OCI-LY1 (cell line): ENCODE results near the gene FOXN3.

Experiments
- H2AFZ ChIP-seq: fragments of 200-600 bp; sonication (generic), shearing (Covaris generic); 2 replicates; pipeline ENCODE4 v1.6.0; 2014; ENCODE audit warnings: antibody characterized with exemption, mild to moderate bottlenecking, low read length
- H3F3A ChIP-seq: fragments of 200-600 bp; sonication (generic), shearing (Covaris generic); 2 replicates; pipeline ENCODE4 v1.6.0; 2014; ENCODE audit warnings: mild to moderate bottlenecking, antibody characterized with exemption, low read length, moderate library complexity; ENCODE audit not compliant: insufficient read depth
- H3K27ac ChIP-seq: fragments of 200-600 bp; sonication (generic); 2 replicates; pipeline ENCODE4 v1.5.1; 2014; ENCODE audit warnings: low read length, mixed run types, mild to moderate bottlenecking, low read depth; ENCODE audit not compliant: poor library complexity, severe bottlenecking
- H3K27me3 ChIP-seq: fragments of 200-600 bp; sonication (generic); 2 replicates; pipeline ENCODE4 v1.6.0; 2014; ENCODE audit warnings: antibody characterized with exemption, mild to moderate bottlenecking, low read length, moderate library complexity; ENCODE audit not compliant: insufficient read depth
- H3K36me3 ChIP-seq: fragments of 200-600 bp; sonication (generic); 2 replicates; pipeline ENCODE4 v1.6.1; 2014; ENCODE audit warnings: mild to moderate bottlenecking, antibody characterized with exemption, low read length, moderate library complexity, mixed read lengths; ENCODE audit not compliant: insufficient read depth
- H3K4me1 ChIP-seq: fragments of 200-600 bp; sonication (generic); 2 replicates; pipeline ENCODE4 v1.5.1; 2014; ENCODE audit warnings: mild to moderate bottlenecking, low read length, moderate library complexity; ENCODE audit not compliant: insufficient read depth, severe bottlenecking
- H3K4me2 ChIP-seq: fragments of 200-600 bp; sonication (generic), shearing (Covaris generic); 2 replicates; pipeline ENCODE4 v1.6.1; 2014; ENCODE audit warnings: low read length
- H3K4me3 ChIP-seq: fragments of 200-600 bp; sonication (generic); 2 replicates; pipeline ENCODE4 v1.5.1; 2014; ENCODE audit warnings: low read length, low read depth, mild to moderate bottlenecking, mixed read lengths; ENCODE audit not compliant: poor library complexity, severe bottlenecking
- H3K79me2 ChIP-seq: fragments of 200-600 bp; shearing (Covaris generic); 2 replicates; pipeline ENCODE4 v1.6.1; 2016; ENCODE audit warnings: mixed run types, low read length, mixed read lengths; ENCODE audit not compliant: insufficient read depth
- H3K9ac ChIP-seq: fragments of 200-600 bp; sonication (generic), shearing (Covaris generic); 2 replicates; pipeline ENCODE4 v1.6.1; 2014; ENCODE audit warnings: mild to moderate bottlenecking, low read length, mixed read lengths
- H3K9me2 ChIP-seq: fragments of 200-600 bp; sonication (generic), shearing (Covaris generic); 2 replicates; pipeline ENCODE4 v1.6.1; 2014; ENCODE audit warnings: low read depth, mild to moderate bottlenecking, low read length, mixed read lengths
- H3K9me3 ChIP-seq: fragments of 200-600 bp; shearing (Covaris generic); 2 replicates; pipeline ENCODE4 v1.6.1; 2014; ENCODE audit warnings: low read length, mixed read lengths
- H4K20me1 ChIP-seq: fragments of 200-600 bp; sonication (generic), shearing (Covaris generic); 2 replicates; pipeline ENCODE4 v1.6.0; 2016; ENCODE audit warnings: mild to moderate bottlenecking, low read length; ENCODE audit not compliant: insufficient read depth
- EZH2 ChIP-seq: fragments of 200-600 bp; sonication (generic), shearing (Covaris generic); IDR thresholded peaks from 2 replicates; pipeline ENCODE4 v1.8.0; 2017; ENCODE audit warnings: borderline replicate concordance, mixed run types, mild to moderate bottlenecking, antibody characterized with exemption, low read length, moderate library complexity, mixed read lengths
- TF ChIP-seq, protein P1 (sequence below): fragments of 200-600 bp; sonication (generic), shearing (Covaris generic); IDR thresholded peaks from 2 replicates; pipeline ENCODE4 v1.5.1; 2017; ENCODE audit warnings: mild to moderate bottlenecking, antibody characterized with exemption, low read length, moderate library complexity, mixed read lengths

The FOXN3 gene

DNA sequence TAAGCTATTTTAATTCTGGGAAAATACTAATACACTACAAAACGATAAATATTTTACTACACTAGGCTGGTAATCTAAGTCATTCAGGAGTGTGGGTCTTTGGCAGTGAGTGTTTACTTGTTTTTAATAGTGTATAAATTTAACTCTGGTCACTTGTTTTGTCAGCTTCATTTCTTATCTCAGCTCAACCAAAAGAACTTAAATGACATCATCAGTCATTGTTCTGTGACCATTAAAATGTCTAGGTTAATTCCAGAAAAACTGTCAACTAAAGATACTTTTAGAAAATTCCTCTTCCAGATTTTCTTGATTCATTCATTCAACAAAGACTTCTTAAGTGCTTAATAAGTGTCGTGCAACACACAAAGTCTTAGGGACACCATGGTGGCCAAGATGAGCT lies 102.8 kb downstream of the FOXN3 start:
- no peak for TF ChIP-seq EZH2
- TF ChIP-seq, protein P1, sequence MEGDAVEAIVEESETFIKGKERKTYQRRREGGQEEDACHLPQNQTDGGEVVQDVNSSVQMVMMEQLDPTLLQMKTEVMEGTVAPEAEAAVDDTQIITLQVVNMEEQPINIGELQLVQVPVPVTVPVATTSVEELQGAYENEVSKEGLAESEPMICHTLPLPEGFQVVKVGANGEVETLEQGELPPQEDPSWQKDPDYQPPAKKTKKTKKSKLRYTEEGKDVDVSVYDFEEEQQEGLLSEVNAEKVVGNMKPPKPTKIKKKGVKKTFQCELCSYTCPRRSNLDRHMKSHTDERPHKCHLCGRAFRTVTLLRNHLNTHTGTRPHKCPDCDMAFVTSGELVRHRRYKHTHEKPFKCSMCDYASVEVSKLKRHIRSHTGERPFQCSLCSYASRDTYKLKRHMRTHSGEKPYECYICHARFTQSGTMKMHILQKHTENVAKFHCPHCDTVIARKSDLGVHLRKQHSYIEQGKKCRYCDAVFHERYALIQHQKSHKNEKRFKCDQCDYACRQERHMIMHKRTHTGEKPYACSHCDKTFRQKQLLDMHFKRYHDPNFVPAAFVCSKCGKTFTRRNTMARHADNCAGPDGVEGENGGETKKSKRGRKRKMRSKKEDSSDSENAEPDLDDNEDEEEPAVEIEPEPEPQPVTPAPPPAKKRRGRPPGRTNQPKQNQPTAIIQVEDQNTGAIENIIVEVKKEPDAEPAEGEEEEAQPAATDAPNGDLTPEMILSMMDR: no peak
- Histone ChIP-seq H3K9me2 (no peaks in the 10 kb centered on the region), H3K27me3 (no peaks in the 10 kb centered on the region), H3K4me1 (peaks cover 45% of the 10 kb centered on the region), H3F3A (no peaks in the 10 kb centered on the region), H3K27ac (no peak overlapping the region), H3K4me2 (no peak overlapping the region), H3K4me3 (no peak overlapping the region), H3K9me3 (no peaks in the 10 kb centered on the region), H4K20me1 (no peaks in the 10 kb centered on the region), H3K79me2 (0 out of 2 replicates have a peak, but pooled peaks cover 3% of the 10 kb centered on the region), H2AFZ (no peak overlapping the region), H3K9ac (no peak overlapping the region), H3K36me3 (0 out of 2 replicates have a peak, but pooled peaks cover 3% of the 10 kb centered on the region)

DNA sequence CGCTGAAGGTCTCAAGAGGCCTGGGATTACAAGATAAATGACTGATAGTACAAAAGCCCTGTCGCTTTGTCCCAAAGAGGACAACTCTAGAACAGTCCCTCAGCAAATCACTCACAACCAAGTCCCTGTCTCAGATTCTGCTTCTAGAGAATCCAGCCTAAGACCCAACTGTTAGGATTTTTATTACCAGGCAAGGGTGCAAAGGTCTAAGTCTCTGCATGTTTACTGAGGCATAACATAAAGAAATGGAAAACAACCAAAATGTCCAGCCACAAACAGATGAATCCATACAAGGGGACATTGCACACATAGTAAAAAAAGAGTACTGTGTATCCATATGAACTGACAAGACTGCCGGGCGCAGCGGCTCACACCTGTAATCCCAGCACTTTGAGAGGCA lies 104.1 kb downstream of the FOXN3 start:
- Histone ChIP-seq H2AFZ (no peak overlapping the region), H3K27ac (peak overlapping the region; percentile 10), H3K27me3 (no peaks in the 10 kb centered on the region), H3K36me3 (0 out of 2 replicates have a peak, but pooled peaks cover 3% of the 10 kb centered on the region), H3K9ac (no peak overlapping the region), H3K9me3 (no peaks in the 10 kb centered on the region), H3K79me2 (0 out of 2 replicates have a peak, but pooled peaks cover 3% of the 10 kb centered on the region), H3K9me2 (no peaks in the 10 kb centered on the region), H3K4me1 (peaks cover 49% of the 10 kb centered on the region), H3K4me3 (no peak overlapping the region), H4K20me1 (no peaks in the 10 kb centered on the region), H3F3A (no peaks in the 10 kb centered on the region), H3K4me2 (no peak overlapping the region)
- TF ChIP-seq, protein P1: no peak
- no peak for TF ChIP-seq EZH2

DNA sequence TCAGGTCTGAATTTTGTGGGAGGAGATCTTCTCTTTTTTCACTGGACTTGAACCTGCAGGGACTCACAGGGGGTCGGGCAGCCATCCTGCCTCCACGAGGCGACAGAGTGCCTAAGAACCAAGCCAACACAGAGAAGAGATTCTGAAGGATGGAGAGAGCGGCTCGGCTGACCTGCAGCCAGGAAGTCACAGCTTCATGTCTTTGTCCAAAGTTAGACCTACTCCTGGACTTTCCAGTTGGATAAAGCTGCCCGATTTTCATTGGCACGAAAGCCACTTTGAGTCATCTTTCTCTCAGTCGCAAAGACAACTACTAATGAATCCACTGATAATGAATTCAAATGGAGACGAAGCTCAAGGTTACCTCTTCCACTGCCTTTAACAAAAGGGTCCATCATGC lies 106.8 kb downstream of the FOXN3 start:
- H3K4me3 ChIP-seq: peak overlapping the region; percentile 11
- H4K20me1 ChIP-seq: no peaks in the 10 kb centered on the region
- no peaks in the 10 kb centered on the region for H3F3A ChIP-seq
- TF ChIP-seq EZH2: no peak
- TF ChIP-seq, protein P1: no peak
- H3K4me2 ChIP-seq: peak overlapping the region; percentile 54
- H3K36me3 ChIP-seq: 0 out of 2 replicates have a peak, but pooled peaks cover 3% of the 10 kb centered on the region
- H3K4me1 ChIP-seq: peaks cover 65% of the 10 kb centered on the region
- no peaks in the 10 kb centered on the region for H3K9me2 ChIP-seq
- peak overlapping the region; percentile 40; the same call in 1 of the 2 replicates for H3K9ac ChIP-seq
- H3K27me3 ChIP-seq: no peaks in the 10 kb centered on the region
- peak overlapping the region; percentile 98 for H3K27ac ChIP-seq
- 0 out of 2 replicates have a peak, but pooled peaks cover 3% of the 10 kb centered on the region for H3K79me2 ChIP-seq
- no peaks in the 10 kb centered on the region for H3K9me3 ChIP-seq
- no peak overlapping the region for H2AFZ ChIP-seq
